Stomach (tissue), 9 donors: ENCODE data around the gene GABBR2. TPM values are rescaled to one million over a fixed set of nuclear protein-coding genes. Genes with fewer than 3 reads are reported as not detected.

Experiments
- DNase-seq, 2 donors: peaks; one replicate each; pipeline versions ENCODE4 v3.0.0 to v3.0.0-alpha.2; 2013 to 2019
- H3K27ac ChIP-seq, 5 donors: fragments of 200-600 bp in 4 of 5; sonication (generic) in 4 of 5; one replicate each; pipeline ENCODE4 v1.5.1; 2013 to 2019; ENCODE audit warnings: mild to moderate bottlenecking in 1 of 5, moderate library complexity in 1 of 5
- H3K27me3 ChIP-seq, 3 donors: fragments of 200-600 bp; sonication (generic); one replicate each; pipeline ENCODE4 v1.5.1; 2017 to 2019; ENCODE audit warnings: mixed run types in 1 of 3
- H3K36me3 ChIP-seq, 4 donors: fragments of 200-600 bp; sonication (generic); 1 replicate in 3 of 4; 2 replicates in 1 of 4; pipeline ENCODE4 v1.5.1; 2016 to 2019
- H3K4me1 ChIP-seq, 4 donors: fragments of 200-600 bp; sonication (generic); one replicate each; pipeline ENCODE4 v1.5.1; 2016 to 2019
- H3K4me3 ChIP-seq, 4 donors: fragments of 200-600 bp; sonication (generic) in 3 of 4; one replicate each; pipeline ENCODE4 v1.5.1; 2016 to 2019; ENCODE audit warnings: mild to moderate bottlenecking in 1 of 4
- H3K9me3 ChIP-seq, 4 donors: fragments of 200-600 bp; sonication (generic); one replicate each; pipeline ENCODE4 v1.5.1; 2016 to 2019
- CTCF ChIP-seq, 7 experiments: fragments of 450-650 bp in 4 of 7; fragments of 200-600 bp in 3 of 7; sonication (generic) in 3 of 7; IDR thresholded peaks; one replicate each; pipeline ENCODE4 v1.5.1; 2016 to 2019; ENCODE audit warnings: antibody characterized with exemption in 7 of 7, control low read depth in 2 of 7, mild to moderate bottlenecking in 1 of 7
- EP300 ChIP-seq: sonication (generic); formaldehyde crosslinking; IDR thresholded peaks from one replicate; pipeline ENCODE4 v1.6.1; 2017; ENCODE audit warnings: antibody characterized with exemption
- POLR2A ChIP-seq, 4 donors: fragments of 450-650 bp; IDR thresholded peaks; one replicate each; pipeline ENCODE4 v1.6.1; 2016; ENCODE audit warnings: antibody characterized with exemption in 4 of 4, control low read depth in 2 of 4, mild to moderate bottlenecking in 1 of 4, moderate library complexity in 1 of 4
- POLR2AphosphoS5 ChIP-seq, 3 donors: sonication (generic); formaldehyde crosslinking; IDR thresholded peaks; one replicate each; pipeline ENCODE4 v1.6.1; 2016; ENCODE audit warnings: antibody characterized with exemption in 3 of 3
- WGBS, 5 donors: extraction: QIAGEN DNeasy Blood & Tissue Kit in 3 of 5; methylation state at CpG; one replicate each; pipeline versions ENCODE4 v1.1.5 to v1.1.7; 2013 to 2018; 5-methylcytosine and 5-hydroxymethylcytosine counted together
- intact Hi-C: fragments of 100-400 bp; cut with DNase I; formaldehyde crosslinking; loops from one replicate; pipeline ENCODE4 v1.15.1; 2023; ENCODE audit warnings: low total_unique reads
- polyA plus RNA-seq, 3 donors: library from polyadenylated mRNA; stranded (reverse); fragments of 200-250 nt; gene quantifications; one replicate each; pipeline ENCODE4 v1.2.3, GENCODE V29; 2013
- total RNA-seq, 5 donors: library from RNA; depleted of rRNA; stranded (reverse); fragments of >200 nt; gene quantifications; one replicate each; pipeline versions ENCODE4 v1.1.0 to v1.2.3, GENCODE V29; 2014 to 2016
- donor health status: healthy with polysubstance abuse.
- donor health status: Bipolar disorder and iron deficiency.
- donor health status: healthy.

The GABBR2 gene
- total and polyA plus RNA-seq, 8 donors, result 0.06 to 0.55 (median 0.08) TPM; not detected in 5

DNA sequence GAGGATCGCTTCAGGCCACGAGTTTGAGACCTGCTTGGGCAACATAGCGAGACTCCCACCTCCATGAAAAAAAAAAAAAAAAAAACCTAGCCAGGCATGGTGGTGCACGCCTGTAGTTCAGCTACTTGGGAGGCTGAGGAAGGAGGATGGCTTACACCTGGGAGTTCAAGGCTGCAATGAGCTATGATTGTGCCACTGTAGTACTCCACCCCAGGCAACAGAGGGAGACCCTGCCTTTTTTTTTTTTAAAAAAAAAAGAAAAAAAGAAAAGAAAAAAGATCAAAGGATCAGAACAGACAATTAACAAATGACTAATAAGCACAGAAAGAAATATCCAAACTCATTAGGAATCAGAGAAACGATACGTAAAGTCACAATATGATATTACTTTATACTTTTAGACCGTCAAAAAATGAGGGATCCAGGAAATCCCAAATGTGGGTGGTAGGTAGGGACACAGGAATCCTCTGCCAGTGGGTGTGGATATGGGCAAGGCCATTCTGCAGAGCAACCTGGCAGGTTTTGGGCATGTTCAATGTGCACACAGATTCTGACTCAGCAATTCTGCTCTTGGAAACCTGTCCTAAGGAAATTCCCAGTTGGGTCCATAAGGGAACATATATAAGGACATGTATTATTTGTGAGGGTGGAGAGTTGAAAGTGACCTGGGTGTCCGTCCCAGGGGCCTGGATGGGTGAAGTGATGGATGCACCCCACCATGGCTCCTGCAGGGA is 308.6 kb downstream of the GABBR2 start:
- no peaks in the 10 kb centered on the region for H3K4me1 ChIP-seq
- no peaks in the 10 kb centered on the region for H3K9me3 ChIP-seq
- WGBS, 5 donors, result 83 to 86% (median 85%) methylated on average over 8 of the region's 8 CpGs
- H3K27ac ChIP-seq, result no peak overlapping the region
- no peak overlapping the region for H3K4me3 ChIP-seq
- peaks cover 0 to 36% (median 0%) of the 10 kb centered on the region in 3 donors for H3K27me3 ChIP-seq
- intact Hi-C loops, result no loop called here
- H3K36me3 ChIP-seq, result no peaks in the 10 kb centered on the region
- DNase-seq, result no peak
- TF ChIP-seq CTCF (IDR thresholded peaks at IDR 0.05), result no peak
- no peak for TF ChIP-seq EP300
- no peak for TF ChIP-seq POLR2AphosphoS5 (IDR thresholded peaks at IDR 0.05)
- no peak for TF ChIP-seq POLR2A (IDR thresholded peaks at IDR 0.05)

- Histone ChIP-seq H3K4me3 (no peak overlapping the region), H3K4me1 (no peaks in the 10 kb centered on the region), H3K27ac (no peak overlapping the region), H3K27me3 (peaks cover 0 to 38% (median 0%) of the 10 kb centered on the region in 3 donors), H3K9me3 (no peaks in the 10 kb centered on the region), H3K36me3 (no peaks in the 10 kb centered on the region)
- intact Hi-C loops, result no loop called here
- 83 to 91% (median 90%) methylated on average over 8 of the region's 8 CpGs for WGBS, 5 donors
- no peak for DNase-seq
- TF ChIP-seq CTCF (IDR thresholded peaks at IDR 0.05), result no peak
- no peak for TF ChIP-seq EP300
- no peak for TF ChIP-seq POLR2AphosphoS5 (IDR thresholded peaks at IDR 0.05)
These were observed 312.1 kb downstream of the GABBR2 start for GRCh38 chr9:98396656-98397055.

- no peak for DNase-seq
- no peaks in the 10 kb centered on the region for H3K9me3 ChIP-seq
- intact Hi-C loops, result no loop called here
- no peaks in the 10 kb centered on the region for H3K36me3 ChIP-seq
- TF ChIP-seq EP300 (no peak), POLR2AphosphoS5 (IDR thresholded peaks at IDR 0.05) (no peak), POLR2A (IDR thresholded peaks at IDR 0.05) (no peak), CTCF (IDR thresholded peaks at IDR 0.05) (no peak)
- H3K27me3 ChIP-seq, result peaks cover 0 to 38% (median 0%) of the 10 kb centered on the region in 3 donors
- no peak overlapping the region for H3K4me3 ChIP-seq
- 73 to 81% (median 80%) methylated on average over 6 of the region's 6 CpGs for WGBS, 5 donors
- H3K4me1 ChIP-seq, result no peaks in the 10 kb centered on the region
- no peak overlapping the region for H3K27ac ChIP-seq
These were observed 312.5 kb downstream of the GABBR2 start for GRCh38 chr9:98396236-98396635.

GRCh38 chr9:98391867-98392266 is 316.9 kb downstream of the GABBR2 start:
- Histone ChIP-seq H3K4me1 (no peaks in the 10 kb centered on the region), H3K27me3 (peaks cover 0 to 18% (median 0%) of the 10 kb centered on the region in 3 donors), H3K9me3 (no peaks in the 10 kb centered on the region), H3K4me3 (no peak overlapping the region), H3K36me3 (no peaks in the 10 kb centered on the region), H3K27ac (no peak overlapping the region)
- TF ChIP-seq POLR2A (IDR thresholded peaks at IDR 0.05) (no peak), CTCF (IDR thresholded peaks at IDR 0.05) (no peak), EP300 (no peak), POLR2AphosphoS5 (IDR thresholded peaks at IDR 0.05) (no peak)
- DNase-seq, result no peak
- 60 to 70% (median 68%) methylated on average over 6 of the region's 6 CpGs for WGBS, 5 donors
- intact Hi-C loops, result no loop called here
